ENCODE measurements around the gene ADAMTS18. TPM values are rescaled to one million over a fixed set of nuclear protein-coding genes. Genes with fewer than 3 reads are reported as not detected.
"Not testable (repeated sequence)": the region's sequence is repeated elsewhere in the genome, so short reads cannot be mapped to it uniquely, and the experiment has no call there.

ADAMTS18 gene
- total and polyA plus RNA-seq, 4 donors, result 0.03 to 5.8 (median 1.0) TPM; not detected in 1

- no peak for ATAC-seq (ENCODE audit: low FRiP score)
- intact Hi-C loops (cut with DNase I), result no loop called here
- WGBS, 2 donors, result 80 to 87% methylated on average over 5 of the region's 5 CpGs
These were observed 149.2 kb downstream of the ADAMTS18 start for GRCh38 chr16:77285676-77286075.

DNA sequence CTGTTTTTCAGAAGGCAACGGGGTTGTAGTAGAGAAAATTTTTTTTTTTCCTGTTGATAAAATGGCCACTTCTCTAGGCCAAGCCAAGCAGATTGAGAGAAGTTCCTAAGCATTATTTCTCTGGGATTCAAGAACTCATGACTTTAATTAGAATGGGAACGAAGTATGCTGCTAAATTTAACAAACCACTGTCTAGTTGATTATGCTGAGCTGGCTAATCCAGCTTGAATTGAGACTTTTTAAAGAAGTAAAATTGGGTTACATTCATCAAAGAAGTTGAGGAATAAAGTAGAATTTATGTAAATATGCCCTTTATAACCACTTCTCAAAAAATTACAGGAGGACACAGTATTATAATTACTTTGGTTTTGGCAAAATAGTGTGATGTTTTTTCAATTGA is 152.5 kb downstream of the ADAMTS18 start:
- H3K27me3 ChIP-seq (ENCODE audit: control insufficient read depth in 1 of 2, insufficient read depth in 2 of 2, low read length in 1 of 2), result no peaks in the 10 kb centered on the region
- no peak overlapping the region for H3K4me3 ChIP-seq (ENCODE audit: low read length in 2 of 2)
- ATAC-seq (ENCODE audit: low FRiP score) (no peak), DNase-seq (no peak)
- no peak overlapping the region for H3K27ac ChIP-seq (ENCODE audit: low read depth in 1 of 2, low read length in 2 of 2)
- H3K36me3 ChIP-seq (ENCODE audit: control insufficient read depth in 1 of 2, insufficient read depth in 2 of 2, low read length in 1 of 2), result no peaks in the 10 kb centered on the region
- H3K9me3 ChIP-seq (ENCODE audit: control insufficient read depth, low read length), result no peaks in the 10 kb centered on the region
- WGBS, 2 donors, result 51 to 69% methylated on average over 2 of the region's 2 CpGs
- no peaks in the 10 kb centered on the region for H3K4me1 ChIP-seq (ENCODE audit: control insufficient read depth in 1 of 2, insufficient read depth in 2 of 2, low read length in 2 of 2)
- intact Hi-C loops (cut with DNase I), result no loop called here

More at GRCh38 chr16:77285676-77286075, 149.2 kb downstream of the ADAMTS18 start:
- no peak overlapping the region for H3K27ac ChIP-seq (ENCODE audit: low read depth in 1 of 2, low read length in 2 of 2)
- H3K9me3 ChIP-seq (ENCODE audit: control insufficient read depth, low read length), result no peaks in the 10 kb centered on the region
- no peaks in the 10 kb centered on the region for H3K27me3 ChIP-seq (ENCODE audit: control insufficient read depth in 1 of 2, insufficient read depth in 2 of 2, low read length in 1 of 2)
- H3K4me3 ChIP-seq (ENCODE audit: low read length in 2 of 2), result no peak overlapping the region
- DNase-seq, result no peak
- H3K4me1 ChIP-seq (ENCODE audit: control insufficient read depth in 1 of 2, insufficient read depth in 2 of 2, low read length in 2 of 2), result no peaks in the 10 kb centered on the region
- H3K36me3 ChIP-seq (ENCODE audit: control insufficient read depth in 1 of 2, insufficient read depth in 2 of 2, low read length in 1 of 2), result no peaks in the 10 kb centered on the region

DNA sequence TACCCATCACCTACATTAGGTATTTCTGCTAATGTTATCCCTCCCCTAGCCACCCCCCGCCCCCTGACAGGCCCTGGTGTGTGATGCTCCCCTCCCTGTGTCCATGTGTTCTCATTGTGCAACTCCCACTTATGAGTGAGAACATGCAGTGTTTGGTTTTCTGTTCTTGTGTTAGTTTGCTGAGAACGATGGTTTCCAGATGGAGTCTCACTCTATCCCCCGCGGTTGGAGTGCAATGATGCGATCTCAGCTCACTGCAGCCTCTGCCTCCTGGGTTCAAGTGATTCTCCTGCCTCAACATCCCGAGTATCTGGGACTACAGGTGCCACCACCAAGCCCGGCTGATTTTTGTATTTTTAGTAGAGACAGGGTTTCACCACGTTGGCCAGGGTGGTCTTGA is 155.5 kb downstream of the ADAMTS18 start:
- H3K9me3 ChIP-seq (ENCODE audit: control insufficient read depth, low read length); ATAC-seq (ENCODE audit: low FRiP score); H3K36me3 ChIP-seq (ENCODE audit: control insufficient read depth in 1 of 2, insufficient read depth in 2 of 2, low read length in 1 of 2); DNase-seq; H3K27me3 ChIP-seq (ENCODE audit: control insufficient read depth in 1 of 2, insufficient read depth in 2 of 2, low read length in 1 of 2); intact Hi-C loops (cut with DNase I); H3K4me1 ChIP-seq (ENCODE audit: control insufficient read depth in 1 of 2, insufficient read depth in 2 of 2, low read length in 2 of 2); H3K4me3 ChIP-seq (ENCODE audit: low read length in 2 of 2); H3K27ac ChIP-seq (ENCODE audit: low read depth in 1 of 2, low read length in 2 of 2): not testable (repeated sequence)
- 52 to 53% methylated on average over 8 of the region's 8 CpGs for WGBS, 2 donors

DNA sequence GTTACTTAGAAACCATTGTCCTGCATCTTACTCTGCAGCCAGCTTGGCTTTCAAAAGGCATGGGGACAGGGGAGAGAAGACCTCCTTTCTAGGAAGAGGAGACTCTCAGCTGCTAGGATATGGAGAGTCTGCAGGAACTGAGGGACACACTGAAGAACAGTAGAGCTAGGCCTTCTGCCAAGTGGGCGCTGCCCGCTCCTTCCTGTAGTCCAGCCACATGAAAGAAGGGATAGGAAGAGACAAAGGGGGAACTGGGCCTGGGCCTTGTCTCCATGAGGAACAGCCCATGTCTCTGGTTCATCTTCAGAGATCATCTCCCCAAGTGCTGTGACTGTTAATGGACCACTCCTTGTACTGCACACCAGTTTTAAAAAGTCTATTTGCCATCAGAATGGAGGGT is 157.3 kb downstream of the ADAMTS18 start:
- no peaks in the 10 kb centered on the region for H3K9me3 ChIP-seq (ENCODE audit: control insufficient read depth, low read length)
- intact Hi-C loops (cut with DNase I), result no loop called here
- ATAC-seq (ENCODE audit: low FRiP score) (no peak), DNase-seq (no peak)
- no peak overlapping the region for H3K27ac ChIP-seq (ENCODE audit: low read depth in 1 of 2, low read length in 2 of 2)
- no peaks in the 10 kb centered on the region for H3K36me3 ChIP-seq (ENCODE audit: control insufficient read depth in 1 of 2, insufficient read depth in 2 of 2, low read length in 1 of 2)
- H3K4me1 ChIP-seq (ENCODE audit: control insufficient read depth in 1 of 2, insufficient read depth in 2 of 2, low read length in 2 of 2), result no peaks in the 10 kb centered on the region
- H3K4me3 ChIP-seq (ENCODE audit: low read length in 2 of 2), result no peak overlapping the region
- WGBS, 2 donors, result 96 to 100% methylated on average over 2 of the region's 2 CpGs
- H3K27me3 ChIP-seq (ENCODE audit: control insufficient read depth in 1 of 2, insufficient read depth in 2 of 2, low read length in 1 of 2), result peaks cover 0 to 2% of the 10 kb centered on the region in 2 donors

DNA sequence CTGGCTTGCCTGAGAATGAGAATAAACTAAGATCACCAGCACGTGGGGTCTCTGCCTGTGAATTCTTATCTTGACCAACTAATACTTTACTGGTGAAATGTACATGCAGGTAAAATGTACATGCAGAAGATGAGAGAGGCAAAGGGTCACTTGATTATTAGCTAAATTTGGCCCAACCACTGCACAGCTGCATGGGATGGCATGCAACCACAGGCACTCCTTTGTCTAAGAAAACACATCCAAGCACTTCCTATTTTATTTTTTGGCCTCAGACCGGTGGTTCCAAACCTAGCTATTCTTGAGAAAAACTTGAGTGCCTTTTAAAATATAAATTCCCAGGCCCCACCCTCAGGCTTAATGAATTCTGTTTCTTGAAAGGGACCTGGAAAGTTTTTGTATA is 157.7 kb downstream of the ADAMTS18 start:
- no peak for ATAC-seq (ENCODE audit: low FRiP score)
- no peaks in the 10 kb centered on the region for H3K36me3 ChIP-seq (ENCODE audit: control insufficient read depth in 1 of 2, insufficient read depth in 2 of 2, low read length in 1 of 2)
- no peaks in the 10 kb centered on the region for H3K9me3 ChIP-seq (ENCODE audit: control insufficient read depth, low read length)
- H3K4me3 ChIP-seq (ENCODE audit: low read length in 2 of 2), result no peak overlapping the region
- peaks cover 0 to 2% of the 10 kb centered on the region in 2 donors for H3K27me3 ChIP-seq (ENCODE audit: control insufficient read depth in 1 of 2, insufficient read depth in 2 of 2, low read length in 1 of 2)
- no peaks in the 10 kb centered on the region for H3K4me1 ChIP-seq (ENCODE audit: control insufficient read depth in 1 of 2, insufficient read depth in 2 of 2, low read length in 2 of 2)
- DNase-seq, result no peak
- 62 to 73% methylated on average over 2 of the region's 2 CpGs for WGBS, 2 donors
- H3K27ac ChIP-seq (ENCODE audit: low read depth in 1 of 2, low read length in 2 of 2), result no peak overlapping the region
- intact Hi-C loops (cut with DNase I), result no loop called here

GRCh38 chr16:77276661-77277060 is 158.2 kb downstream of the ADAMTS18 start:
- H3K4me1 ChIP-seq (ENCODE audit: control insufficient read depth in 1 of 2, insufficient read depth in 2 of 2, low read length in 2 of 2), result no peaks in the 10 kb centered on the region
- intact Hi-C loops (cut with DNase I), result no loop called here

DNA sequence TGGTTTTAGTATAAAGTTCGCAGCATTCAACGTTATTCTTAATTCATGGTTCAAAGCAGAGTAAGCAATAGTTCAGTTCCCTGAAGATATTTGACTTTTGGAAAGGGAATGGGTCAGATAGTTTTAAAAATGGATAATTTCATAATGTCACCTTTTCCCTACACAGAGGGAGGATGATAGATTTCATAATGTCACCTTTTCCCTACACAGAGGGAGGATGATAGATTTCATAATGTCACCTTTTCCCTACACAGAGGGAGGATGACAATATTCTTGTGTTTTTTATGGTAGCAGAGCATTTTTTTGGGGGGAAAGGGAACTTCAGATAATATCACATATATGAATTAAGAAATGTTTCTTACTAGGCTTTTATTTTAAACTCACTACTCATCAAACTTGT is 159.5 kb downstream of the ADAMTS18 start:
- H3K36me3 ChIP-seq (ENCODE audit: control insufficient read depth in 1 of 2, insufficient read depth in 2 of 2, low read length in 1 of 2); intact Hi-C loops (cut with DNase I); H3K27ac ChIP-seq (ENCODE audit: low read depth in 1 of 2, low read length in 2 of 2); H3K9me3 ChIP-seq (ENCODE audit: control insufficient read depth, low read length); H3K4me1 ChIP-seq (ENCODE audit: control insufficient read depth in 1 of 2, insufficient read depth in 2 of 2, low read length in 2 of 2); DNase-seq; H3K27me3 ChIP-seq (ENCODE audit: control insufficient read depth in 1 of 2, insufficient read depth in 2 of 2, low read length in 1 of 2); ATAC-seq (ENCODE audit: low FRiP score); H3K4me3 ChIP-seq (ENCODE audit: low read length in 2 of 2): not testable (repeated sequence)
- WGBS, 2 donors, result 66 to 84% methylated on average over 2 of the region's 2 CpGs

More at GRCh38 chr16:77276661-77277060, 158.2 kb downstream of the ADAMTS18 start:
- peaks cover 0 to 2% of the 10 kb centered on the region in 2 donors for H3K27me3 ChIP-seq (ENCODE audit: control insufficient read depth in 1 of 2, insufficient read depth in 2 of 2, low read length in 1 of 2)
- no peak for DNase-seq
- 72 to 74% methylated on average over 2 of the region's 2 CpGs for WGBS, 2 donors
- H3K27ac ChIP-seq (ENCODE audit: low read depth in 1 of 2, low read length in 2 of 2), result no peak overlapping the region
- ATAC-seq (ENCODE audit: low FRiP score), result no peak
- no peaks in the 10 kb centered on the region for H3K36me3 ChIP-seq (ENCODE audit: control insufficient read depth in 1 of 2, insufficient read depth in 2 of 2, low read length in 1 of 2)
- no peaks in the 10 kb centered on the region for H3K9me3 ChIP-seq (ENCODE audit: control insufficient read depth, low read length)
- no peak overlapping the region for H3K4me3 ChIP-seq (ENCODE audit: low read length in 2 of 2)

- Histone ChIP-seq H3K4me3 (ENCODE audit: low read length in 2 of 2) (no peak overlapping the region), H3K36me3 (ENCODE audit: control insufficient read depth in 1 of 2, insufficient read depth in 2 of 2, low read length in 1 of 2) (no peaks in the 10 kb centered on the region), H3K4me1 (ENCODE audit: control insufficient read depth in 1 of 2, insufficient read depth in 2 of 2, low read length in 2 of 2) (no peaks in the 10 kb centered on the region), H3K9me3 (ENCODE audit: control insufficient read depth, low read length) (peaks cover 5% of the 10 kb centered on the region), H3K27me3 (ENCODE audit: control insufficient read depth in 1 of 2, insufficient read depth in 2 of 2, low read length in 1 of 2) (peaks cover 0 to 6% of the 10 kb centered on the region in 2 donors), H3K27ac (ENCODE audit: low read depth in 1 of 2, low read length in 2 of 2) (no peak overlapping the region)
- 30 to 40% methylated on average over 3 of the region's 3 CpGs for WGBS, 2 donors
- intact Hi-C loops (cut with DNase I), result no loop called here
- DNase-seq (no peak), ATAC-seq (ENCODE audit: low FRiP score) (no peak)
These were observed 161.0 kb downstream of the ADAMTS18 start for GRCh38 chr16:77273815-77274214.

GRCh38 chr16:77271532-77272426 is 163.1 kb downstream of the ADAMTS18 start:
- Histone ChIP-seq H3K27me3 (ENCODE audit: control insufficient read depth in 1 of 2, insufficient read depth in 2 of 2, low read length in 1 of 2) (peaks cover 0 to 6% of the 10 kb centered on the region in 2 donors), H3K27ac (ENCODE audit: low read depth in 1 of 2, low read length in 2 of 2) (no peak overlapping the region), H3K4me3 (ENCODE audit: low read length in 2 of 2) (no peak overlapping the region), H3K9me3 (ENCODE audit: control insufficient read depth, low read length) (peaks cover 5% of the 10 kb centered on the region), H3K36me3 (ENCODE audit: control insufficient read depth in 1 of 2, insufficient read depth in 2 of 2, low read length in 1 of 2) (no peaks in the 10 kb centered on the region), H3K4me1 (ENCODE audit: control insufficient read depth in 1 of 2, insufficient read depth in 2 of 2, low read length in 2 of 2) (no peaks in the 10 kb centered on the region)
- intact Hi-C loops (cut with DNase I), result no loop called here
- ATAC-seq (ENCODE audit: low FRiP score), result no peak
- no peak for DNase-seq
- 28 to 32% methylated on average over 8 of the region's 8 CpGs for WGBS, 2 donors
